AG09319 (cell line): ENCODE results near the gene C16orf74.

Experiments
- DNase-seq: peaks from one replicate; pipeline ENCODE4 v3.0.0-alpha.2; 2010; ENCODE audit warnings: low read depth; ENCODE audit errors: extremely low read depth
- TF ChIP-seq, protein P1 (sequence below): IDR thresholded peaks from 2 replicates; pipeline ENCODE4 v1.5.1; 2011; ENCODE audit warnings: low read depth, mild to moderate bottlenecking, inconsistent platforms, low read length, moderate library complexity

Gene C16orf74

GRCh38 chr16:85699628-85700027 is 51.3 kb downstream of the C16orf74 start:
- TF ChIP-seq, protein P1, sequence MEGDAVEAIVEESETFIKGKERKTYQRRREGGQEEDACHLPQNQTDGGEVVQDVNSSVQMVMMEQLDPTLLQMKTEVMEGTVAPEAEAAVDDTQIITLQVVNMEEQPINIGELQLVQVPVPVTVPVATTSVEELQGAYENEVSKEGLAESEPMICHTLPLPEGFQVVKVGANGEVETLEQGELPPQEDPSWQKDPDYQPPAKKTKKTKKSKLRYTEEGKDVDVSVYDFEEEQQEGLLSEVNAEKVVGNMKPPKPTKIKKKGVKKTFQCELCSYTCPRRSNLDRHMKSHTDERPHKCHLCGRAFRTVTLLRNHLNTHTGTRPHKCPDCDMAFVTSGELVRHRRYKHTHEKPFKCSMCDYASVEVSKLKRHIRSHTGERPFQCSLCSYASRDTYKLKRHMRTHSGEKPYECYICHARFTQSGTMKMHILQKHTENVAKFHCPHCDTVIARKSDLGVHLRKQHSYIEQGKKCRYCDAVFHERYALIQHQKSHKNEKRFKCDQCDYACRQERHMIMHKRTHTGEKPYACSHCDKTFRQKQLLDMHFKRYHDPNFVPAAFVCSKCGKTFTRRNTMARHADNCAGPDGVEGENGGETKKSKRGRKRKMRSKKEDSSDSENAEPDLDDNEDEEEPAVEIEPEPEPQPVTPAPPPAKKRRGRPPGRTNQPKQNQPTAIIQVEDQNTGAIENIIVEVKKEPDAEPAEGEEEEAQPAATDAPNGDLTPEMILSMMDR = no peak
- no peak for DNase-seq

DNA sequence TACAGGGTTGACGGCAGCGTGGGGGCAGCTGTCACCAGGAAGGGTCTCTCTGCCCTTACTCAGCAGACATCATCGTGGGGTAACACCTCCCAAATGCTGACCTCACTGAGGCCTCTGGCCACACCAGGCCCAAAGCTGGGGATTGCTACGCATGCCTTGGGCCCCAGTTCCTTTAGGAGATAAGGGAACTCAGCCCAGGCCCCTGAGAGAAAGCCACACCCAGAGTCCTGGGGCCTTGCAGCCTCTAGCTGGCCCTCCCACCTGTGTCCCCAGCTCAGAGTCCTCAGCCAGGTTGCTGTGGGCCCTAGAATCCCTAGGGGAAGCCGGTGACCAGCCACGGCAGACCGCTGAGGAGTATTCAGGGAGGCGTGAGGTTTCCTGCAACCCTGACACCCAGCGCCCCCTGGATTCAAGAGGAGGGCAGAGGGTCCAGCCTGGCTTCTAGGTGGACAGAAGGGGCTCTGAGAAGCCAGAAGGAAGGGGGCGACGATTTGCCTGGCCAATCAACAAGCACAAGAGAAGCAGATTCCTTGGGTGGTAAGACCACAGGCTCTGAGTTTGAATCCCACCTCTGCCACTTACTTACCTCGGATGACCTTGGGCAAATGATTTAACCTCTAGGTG is 51.8 kb downstream of the C16orf74 start:
- no peak for DNase-seq
- TF ChIP-seq, protein P1 = no peak

DNA sequence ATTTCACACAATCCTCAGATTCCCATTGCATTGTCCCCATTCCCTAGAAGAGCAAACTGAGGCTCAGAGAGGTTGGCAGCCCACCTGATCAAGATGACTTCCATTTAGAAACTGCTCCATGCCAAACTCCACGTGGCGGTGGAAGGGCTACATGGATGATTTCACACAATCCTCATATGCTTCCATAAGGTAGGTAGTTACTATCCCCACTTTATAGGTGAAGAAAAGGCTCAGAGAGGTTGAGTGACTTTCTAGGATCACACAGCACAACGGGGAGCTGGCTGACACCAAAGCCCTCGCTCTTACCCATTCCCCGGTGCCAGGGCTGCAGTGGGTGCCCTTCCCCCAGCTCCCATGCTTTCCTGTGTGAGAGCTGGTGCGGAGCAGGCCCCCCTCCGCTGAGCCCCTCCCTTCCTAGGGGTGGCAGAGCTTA is 52.4 kb downstream of the C16orf74 start:
- DNase-seq = no peak
- TF ChIP-seq, protein P1 = no peak

- no peak for DNase-seq
- TF ChIP-seq, protein P1 = no peak
These were observed 53.5 kb downstream of the C16orf74 start for GRCh38 chr16:85697431-85697830.

- TF ChIP-seq, protein P1 = no peak
- no peak for DNase-seq
These were observed 54.1 kb downstream of the C16orf74 start for GRCh38 chr16:85696781-85697180.

DNA sequence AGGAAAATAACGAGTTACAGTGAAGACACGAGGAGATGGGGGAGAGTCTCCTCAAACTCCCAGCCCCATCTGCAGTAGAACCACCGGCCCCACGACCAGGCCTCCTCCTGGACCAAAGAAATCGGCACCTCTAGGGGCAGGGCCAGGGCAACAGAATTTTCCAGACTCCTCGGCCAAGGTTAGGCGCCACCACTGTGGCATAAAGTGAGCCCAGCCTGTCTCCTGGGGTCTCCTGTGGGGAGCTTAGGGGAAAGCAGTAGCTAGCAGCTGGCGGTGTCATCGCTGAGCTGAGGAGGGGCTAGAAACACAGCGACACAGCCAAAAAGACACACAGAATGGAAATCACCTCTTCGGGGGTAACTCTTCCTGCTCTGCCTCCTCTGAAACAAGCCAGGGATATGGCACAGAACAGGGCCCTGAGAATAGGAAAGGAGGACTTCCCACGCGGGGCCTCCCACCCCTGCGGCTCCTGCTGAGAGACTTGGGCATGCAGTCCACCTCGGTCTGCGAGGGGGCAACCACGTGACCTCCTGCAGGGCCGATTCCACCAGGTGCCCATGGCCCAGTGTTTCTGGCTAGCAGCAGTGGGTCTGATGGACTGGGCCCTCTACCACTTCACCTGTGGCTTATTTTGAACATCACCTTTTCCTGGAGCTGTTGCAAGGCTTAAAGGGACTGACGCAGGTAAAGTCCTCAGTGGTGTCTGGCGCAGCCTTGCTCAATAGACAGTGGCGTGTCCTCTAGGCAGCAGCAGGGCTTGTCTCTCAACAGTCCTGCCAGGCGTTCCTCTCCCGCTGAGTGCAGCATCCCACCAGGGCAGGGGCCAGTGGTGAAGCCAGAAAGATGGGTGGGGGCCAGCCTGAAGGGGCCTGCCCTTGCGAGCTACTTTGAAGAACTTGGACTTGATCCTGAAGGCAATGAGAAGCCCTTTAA is 55.4 kb downstream of the C16orf74 start:
- TF ChIP-seq, protein P1 = no peak
- no peak for DNase-seq

DNA sequence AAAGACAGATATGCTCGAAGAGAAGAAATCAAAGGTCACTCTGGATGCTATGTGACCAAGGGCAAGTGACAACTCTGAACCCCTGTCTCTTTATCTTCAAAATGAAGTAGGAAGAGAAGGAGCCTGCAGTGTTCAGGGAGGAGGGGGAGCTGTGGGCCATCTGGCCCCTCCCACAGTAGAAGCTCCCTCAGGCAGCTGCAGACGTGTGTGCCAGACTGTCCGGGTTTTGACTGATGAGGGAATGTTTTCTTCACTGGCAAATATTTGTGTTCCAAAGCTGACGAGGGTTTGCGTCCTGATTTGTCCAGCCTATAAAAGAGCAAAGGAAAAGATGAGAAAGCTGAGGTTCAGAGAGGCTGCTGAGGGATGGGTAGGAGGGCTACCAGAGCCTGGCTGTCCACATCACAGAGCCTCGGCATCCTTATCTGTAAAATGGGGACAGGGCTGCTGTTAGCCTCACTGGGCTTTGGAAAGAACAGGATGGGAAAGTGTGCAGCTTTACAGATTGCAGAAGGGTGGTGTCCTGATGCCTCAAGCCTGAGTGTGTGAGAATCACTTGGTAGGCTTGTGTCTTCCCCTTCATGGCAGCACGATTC is 60.3 kb downstream of the C16orf74 start:
- no peak for DNase-seq
- TF ChIP-seq, protein P1 = no peak
